ENCODE data around the gene DMD. TPM values are rescaled to one million over a fixed set of nuclear protein-coding genes. Genes with fewer than 3 reads are reported as not detected.
A peak's percentile ranks its signal among the peaks of the same experiment; 100 is the strongest.
"Not testable (repeated sequence)": the region's sequence is repeated elsewhere in the genome, so short reads cannot be mapped to it uniquely, and the experiment has no call there.

DMD gene
- total RNA-seq, 1 experiment from 2014 or later, result 6.2 TPM

DNA sequence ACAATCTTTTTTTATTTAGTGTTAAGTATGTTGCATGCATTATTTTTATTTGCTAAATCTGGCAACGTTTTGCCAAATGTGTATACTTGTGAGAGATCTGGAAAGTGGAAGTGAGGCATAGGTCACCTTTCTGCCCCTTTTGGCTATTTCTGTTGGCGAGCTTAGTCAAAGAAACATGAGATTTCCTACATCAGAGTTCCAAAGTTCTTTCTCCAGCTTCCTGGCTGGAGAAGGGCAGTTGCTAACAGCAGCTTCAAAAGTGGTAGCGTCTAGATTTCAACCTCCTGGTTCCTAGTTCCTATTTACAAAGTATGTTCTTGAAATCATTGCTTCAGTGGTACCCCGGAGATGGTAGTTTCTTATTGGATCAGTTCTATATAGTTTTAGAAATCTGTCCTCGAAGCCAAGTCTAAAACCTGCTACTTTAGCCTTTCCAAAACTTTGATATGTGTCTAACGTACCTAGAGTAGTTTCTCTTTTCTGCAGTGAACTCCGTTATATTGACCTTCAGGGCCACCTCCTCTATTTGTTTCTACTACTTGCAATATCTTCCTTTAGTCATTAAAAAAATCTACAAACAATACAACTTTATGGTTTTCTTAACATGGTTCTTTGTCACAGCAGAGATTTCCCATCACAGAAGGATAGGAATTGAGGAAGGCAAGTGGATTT lies 1683.8 kb downstream of the DMD start:
- in situ Hi-C loops (cut with HindIII; ENCODE audit: low pct_unique_long_range_greater_than_20kb, low sequenced_read_pairs), result no loop called here
- DNase-seq (ENCODE audit: low read depth), result no peak

DNA sequence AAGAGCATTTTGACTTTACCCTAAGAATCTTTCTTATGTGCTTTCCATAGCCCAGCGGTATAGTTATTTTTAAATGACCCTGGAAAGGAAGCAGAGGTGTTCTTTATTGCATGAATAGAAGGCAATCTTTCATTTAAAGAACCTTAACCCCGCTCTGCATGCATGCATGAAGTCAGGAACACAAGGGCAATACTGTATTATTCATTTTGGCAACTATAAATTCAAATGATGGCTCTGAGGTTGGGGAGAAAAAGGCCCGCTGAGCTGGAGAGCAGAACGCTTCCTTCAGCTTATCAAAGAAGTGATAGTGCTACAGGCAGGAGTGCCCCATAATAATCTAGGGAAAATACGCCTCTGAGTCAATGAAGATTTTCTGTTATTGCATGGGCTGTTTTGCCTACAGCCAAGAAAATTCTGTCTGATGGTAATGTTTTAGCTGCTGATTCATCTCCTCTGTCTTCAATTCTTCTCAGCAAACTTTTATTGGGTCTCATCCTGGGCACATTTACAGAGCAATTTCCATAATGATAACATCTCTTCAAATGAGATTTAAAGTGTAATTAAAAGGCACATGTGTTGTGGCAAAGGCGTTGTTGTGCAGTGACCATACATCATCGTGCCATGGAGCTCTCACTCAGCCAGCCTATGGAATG lies 1687.3 kb downstream of the DMD start:
- in situ Hi-C loops (cut with HindIII; ENCODE audit: low pct_unique_long_range_greater_than_20kb, low sequenced_read_pairs), result no loop called here

GRCh38 chrX:31522760-31523159 lies 1688.6 kb downstream of the DMD start:
- no peak for DNase-seq (ENCODE audit: low read depth)
- in situ Hi-C loops (cut with HindIII; ENCODE audit: low pct_unique_long_range_greater_than_20kb, low sequenced_read_pairs), result no loop called here

More for the DNA sequence above, 1687.3 kb downstream of the DMD start:
- DNase-seq (ENCODE audit: low read depth), result no peak

- in situ Hi-C loops (cut with HindIII; ENCODE audit: low pct_unique_long_range_greater_than_20kb, low sequenced_read_pairs), result no loop called here
Measured at GRCh38 chrX:31521941-31522340, 1689.4 kb downstream of the DMD start.

GRCh38 chrX:31516527-31516926 lies 1694.8 kb downstream of the DMD start:
- in situ Hi-C loops (cut with HindIII; ENCODE audit: low pct_unique_long_range_greater_than_20kb, low sequenced_read_pairs), result no loop called here
- no peak for DNase-seq (ENCODE audit: low read depth)

More at GRCh38 chrX:31521941-31522340, 1689.4 kb downstream of the DMD start:
- DNase-seq (ENCODE audit: low read depth), result no peak

GRCh38 chrX:31508338-31508737 lies 1703.0 kb downstream of the DMD start:
- DNase-seq (ENCODE audit: low read depth), result no peak
- in situ Hi-C loops (cut with HindIII; ENCODE audit: low pct_unique_long_range_greater_than_20kb, low sequenced_read_pairs), result no loop called here

GRCh38 chrX:31506928-31507327 lies 1704.4 kb downstream of the DMD start:
- DNase-seq (ENCODE audit: low read depth), result no peak
- in situ Hi-C loops (cut with HindIII; ENCODE audit: low pct_unique_long_range_greater_than_20kb, low sequenced_read_pairs), result no loop called here

GRCh38 chrX:31506360-31506759 lies 1705.0 kb downstream of the DMD start:
- DNase-seq (ENCODE audit: low read depth), result no peak
- in situ Hi-C loops (cut with HindIII; ENCODE audit: low pct_unique_long_range_greater_than_20kb, low sequenced_read_pairs), result no loop called here

DNA sequence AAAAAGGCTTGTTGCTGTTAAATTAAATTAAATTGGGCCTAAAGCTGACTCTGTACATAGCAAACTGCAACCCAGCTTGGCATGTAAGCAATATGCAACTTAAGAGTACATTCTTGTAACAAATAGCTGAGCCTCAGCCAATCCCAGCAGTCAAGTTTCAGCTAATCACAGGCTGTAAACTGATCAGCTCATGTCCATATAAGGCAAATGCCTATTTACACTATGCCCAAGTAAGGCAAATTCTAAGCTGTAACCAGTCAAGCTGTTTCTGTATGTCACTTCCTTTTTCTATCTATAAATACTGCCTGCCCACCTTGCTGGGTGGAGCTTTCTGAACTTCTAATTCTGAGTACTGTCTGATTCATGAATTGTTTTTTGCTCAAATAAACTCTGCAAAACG lies 1710.4 kb downstream of the DMD start:
- peak; percentile 4 for DNase-seq (ENCODE audit: low read depth)
- in situ Hi-C loops (cut with HindIII; ENCODE audit: low pct_unique_long_range_greater_than_20kb, low sequenced_read_pairs), result no loop called here

DNA sequence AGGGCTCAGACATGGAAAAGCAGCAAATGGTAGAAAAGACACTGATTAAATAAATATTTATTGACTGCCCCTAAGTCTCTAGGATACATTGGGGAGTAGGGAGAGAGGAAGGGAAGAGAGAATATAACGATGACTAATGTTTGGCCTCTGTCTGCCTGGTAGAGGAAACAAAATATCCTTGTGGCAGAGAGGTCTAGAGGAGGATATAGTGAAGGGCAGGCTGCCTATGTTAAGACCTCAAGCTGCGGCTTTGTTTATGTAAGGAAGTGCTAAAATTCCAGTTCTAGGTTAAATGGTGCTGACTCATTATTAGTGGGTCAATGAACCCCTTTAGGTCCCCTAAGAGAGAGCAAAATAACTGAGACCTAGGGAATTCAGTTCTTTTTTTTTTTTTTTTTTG lies 1712.2 kb downstream of the DMD start:
- in situ Hi-C loops (cut with HindIII; ENCODE audit: low pct_unique_long_range_greater_than_20kb, low sequenced_read_pairs), result no loop called here
- peak; percentile 45 for DNase-seq (ENCODE audit: low read depth)

DNA sequence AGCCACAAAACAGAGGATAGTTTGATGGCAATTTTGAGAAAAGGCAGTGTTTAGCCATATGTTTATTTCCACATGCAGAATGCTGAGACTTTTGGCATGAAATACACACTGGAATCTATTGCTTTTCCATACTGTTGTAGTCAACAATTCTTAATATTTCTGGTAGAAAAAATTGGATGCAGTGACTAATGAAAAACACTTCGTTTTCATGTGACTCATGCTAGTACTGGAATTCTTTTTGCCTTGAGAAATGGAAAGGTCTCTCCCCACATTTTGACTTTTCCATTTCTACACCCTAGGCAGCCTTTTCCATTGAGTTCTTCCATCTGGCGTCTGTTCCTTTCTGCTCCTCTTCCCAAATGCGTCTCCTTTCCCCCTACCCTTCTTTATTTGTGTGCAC lies 1714.3 kb downstream of the DMD start:
- in situ Hi-C loops (cut with HindIII; ENCODE audit: low pct_unique_long_range_greater_than_20kb, low sequenced_read_pairs), result no loop called here

DNA sequence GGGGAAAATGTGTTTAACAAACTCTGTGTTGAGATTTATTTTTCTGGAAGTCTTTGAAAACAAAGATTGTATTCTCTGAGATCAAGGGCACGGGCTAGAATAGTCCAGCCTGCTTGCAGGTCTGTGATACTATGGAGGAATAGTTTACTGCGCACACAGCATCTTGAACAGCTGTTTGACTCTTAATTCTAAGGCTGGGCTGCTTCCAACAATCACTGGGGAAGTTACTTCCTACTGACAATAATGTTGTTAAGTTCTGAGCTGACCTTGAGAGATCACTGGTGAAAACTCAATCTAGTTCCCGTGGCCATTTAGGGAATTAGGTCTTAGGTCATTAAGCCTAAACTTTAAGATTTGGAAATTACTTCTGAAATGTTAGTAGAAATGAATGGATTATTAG lies 1723.4 kb downstream of the DMD start:
- in situ Hi-C loops (cut with HindIII; ENCODE audit: low pct_unique_long_range_greater_than_20kb, low sequenced_read_pairs), result no loop called here
- DNase-seq (ENCODE audit: low read depth), result no peak

More for the DNA sequence above, 1714.3 kb downstream of the DMD start:
- no peak for DNase-seq (ENCODE audit: low read depth)

- in situ Hi-C loops (cut with HindIII; ENCODE audit: low pct_unique_long_range_greater_than_20kb, low sequenced_read_pairs), result no loop called here
- DNase-seq (ENCODE audit: low read depth), result no peak
Measured at GRCh38 chrX:31483336-31483735, 1728.0 kb downstream of the DMD start.

- DNase-seq (ENCODE audit: low read depth), result no peak
- in situ Hi-C loops (cut with HindIII; ENCODE audit: low pct_unique_long_range_greater_than_20kb, low sequenced_read_pairs), result no loop called here
Measured at GRCh38 chrX:31480696-31481095, 1730.7 kb downstream of the DMD start.

- in situ Hi-C loops (cut with HindIII; ENCODE audit: low pct_unique_long_range_greater_than_20kb, low sequenced_read_pairs), result no loop called here
- DNase-seq (ENCODE audit: low read depth), result no peak
Measured at GRCh38 chrX:31471229-31471628, 1740.1 kb downstream of the DMD start.

DNA sequence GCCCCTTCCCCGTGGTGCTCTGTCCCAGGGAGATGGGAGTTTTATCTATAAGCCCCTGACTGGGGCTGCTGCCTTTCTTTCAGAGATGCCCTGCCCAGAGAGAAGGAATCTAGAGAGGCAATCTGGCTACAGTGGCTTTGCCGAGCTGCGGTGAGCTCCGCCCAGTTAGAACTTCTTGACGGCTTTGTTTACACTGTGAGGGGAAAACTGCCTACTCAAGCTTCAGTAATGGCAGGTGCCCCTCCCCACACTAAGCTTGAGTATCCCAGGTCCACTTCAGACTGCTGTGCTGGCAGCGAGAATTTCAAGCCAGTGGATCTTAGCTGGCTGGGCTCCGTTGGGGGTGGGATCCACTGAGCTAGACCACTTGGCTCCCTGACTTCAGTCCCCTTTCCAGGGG lies 1740.6 kb downstream of the DMD start:
- in situ Hi-C loops (cut with HindIII; ENCODE audit: low pct_unique_long_range_greater_than_20kb, low sequenced_read_pairs), result not testable (repeated sequence)

DNA sequence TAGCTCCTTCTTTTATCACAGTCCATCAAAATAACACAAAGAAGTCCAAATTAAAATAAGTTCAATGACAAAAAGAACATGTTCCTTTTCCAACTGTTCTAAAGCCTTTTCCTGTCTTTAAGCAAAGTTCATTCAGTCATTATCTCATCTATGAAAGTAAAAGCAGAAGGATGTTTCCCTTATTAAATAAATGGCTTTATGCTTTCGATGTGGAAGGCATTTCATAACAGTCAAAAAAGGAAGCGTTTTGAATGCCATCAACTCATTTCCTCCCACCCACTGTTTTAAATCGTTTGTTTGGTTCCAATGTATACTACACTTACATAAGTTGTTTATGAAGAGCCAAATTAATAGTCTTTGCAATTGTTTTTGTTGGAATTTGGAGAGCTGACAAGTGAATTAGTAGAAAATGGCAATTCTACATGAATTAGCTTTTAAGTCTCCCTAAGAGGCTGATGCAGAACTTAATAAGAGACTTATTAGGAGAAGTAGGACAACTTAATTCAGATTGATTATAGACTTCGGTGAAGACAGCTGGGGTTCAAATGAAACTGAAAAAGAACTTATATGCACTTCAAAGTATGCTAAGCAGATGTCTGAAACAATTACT lies 1746.9 kb downstream of the DMD start:
- in situ Hi-C loops (cut with HindIII; ENCODE audit: low pct_unique_long_range_greater_than_20kb, low sequenced_read_pairs), result no loop called here
- no peak for DNase-seq (ENCODE audit: low read depth)

More for the DNA sequence above, 1740.6 kb downstream of the DMD start:
- DNase-seq (ENCODE audit: low read depth), result not testable (repeated sequence)

- no peak for DNase-seq (ENCODE audit: low read depth)
- in situ Hi-C loops (cut with HindIII; ENCODE audit: low pct_unique_long_range_greater_than_20kb, low sequenced_read_pairs), result no loop called here
Measured at GRCh38 chrX:31461266-31461665, 1750.1 kb downstream of the DMD start.

- in situ Hi-C loops (cut with HindIII; ENCODE audit: low pct_unique_long_range_greater_than_20kb, low sequenced_read_pairs), result no loop called here
- DNase-seq (ENCODE audit: low read depth), result no peak
Measured at GRCh38 chrX:31459361-31459760, 1752.0 kb downstream of the DMD start.

GRCh38 chrX:31449965-31450364 lies 1761.4 kb downstream of the DMD start:
- in situ Hi-C loops (cut with HindIII; ENCODE audit: low pct_unique_long_range_greater_than_20kb, low sequenced_read_pairs), result no loop called here
- DNase-seq (ENCODE audit: low read depth), result no peak

All from Caki2 (cell line).